Mononuclear cell (primary cell): Measurements from ENCODE around the gene TSHZ3. TPM values are rescaled to one million over a fixed set of nuclear protein-coding genes. Genes with fewer than 3 reads are reported as not detected.

ENCODE experiments used
- H3K27me3 ChIP-seq: 2 replicates; pipeline ENCODE4 v1.6.0; 2011; ENCODE audit warnings: low read length, control low read depth; ENCODE audit not compliant: insufficient read depth
- H3K4me1 ChIP-seq: 2 replicates; pipeline ENCODE4 v1.5.1; 2011; ENCODE audit warnings: mild to moderate bottlenecking, low read length, control low read depth; ENCODE audit not compliant: insufficient read depth
- H3K4me3 ChIP-seq: 2 replicates; pipeline ENCODE4 v1.5.1; 2011; ENCODE audit warnings: mild to moderate bottlenecking, low read length, moderate library complexity
- H3K9me3 ChIP-seq: 2 replicates; pipeline ENCODE4 v1.5.1; 2011; ENCODE audit warnings: low read depth, mild to moderate bottlenecking, control low read depth, low read length
- total RNA-seq: library from RNA; depleted of rRNA; stranded (reverse); fragments of >200 nt; gene quantifications from one replicate; pipeline ENCODE4 v1.2.3, GENCODE V29; 2012

TSHZ3 gene
- total RNA-seq, 1 donor, result 1.9 TPM

DNA sequence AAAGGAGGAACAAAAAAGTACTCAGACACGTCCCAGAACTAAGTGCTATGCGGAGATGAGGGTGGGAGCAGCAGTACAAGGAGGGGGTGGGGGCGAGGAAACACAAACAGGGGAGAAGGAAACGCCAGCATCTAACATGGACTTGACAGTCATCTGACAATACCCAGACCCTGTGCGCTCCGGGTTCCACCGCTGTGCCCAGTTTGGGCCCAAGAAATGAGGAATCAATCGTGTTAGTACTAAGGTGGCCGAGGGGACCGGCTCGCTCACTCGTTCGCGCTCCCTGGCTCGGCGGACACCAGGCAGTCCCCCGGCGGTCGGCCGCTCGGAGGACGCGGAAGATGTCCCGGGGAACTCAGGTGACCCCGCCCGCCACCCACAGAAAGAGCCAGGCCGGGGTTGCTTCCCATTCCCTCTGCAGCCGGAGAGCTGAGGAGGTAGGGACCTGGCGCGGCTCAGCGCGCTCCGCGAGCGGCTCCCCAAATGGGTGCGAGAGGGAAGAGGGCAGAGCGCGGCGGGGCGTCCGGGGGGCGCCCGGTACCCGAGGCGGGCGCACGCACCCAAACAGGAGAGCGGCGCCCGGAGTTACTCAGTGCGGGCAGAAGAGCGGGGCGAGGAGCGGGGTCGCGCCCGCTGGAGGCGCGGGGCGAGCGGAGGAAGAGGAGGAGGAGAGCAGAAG, 616 bp downstream of the TSHZ3 start:
- peaks cover 54% of the 10 kb centered on the region for H3K27me3 ChIP-seq
- H3K9me3 ChIP-seq, result no peaks in the 10 kb centered on the region
- H3K4me3 ChIP-seq, result peak overlapping the region; percentile 49
- H3K4me1 ChIP-seq, result peaks cover 38% of the 10 kb centered on the region

DNA sequence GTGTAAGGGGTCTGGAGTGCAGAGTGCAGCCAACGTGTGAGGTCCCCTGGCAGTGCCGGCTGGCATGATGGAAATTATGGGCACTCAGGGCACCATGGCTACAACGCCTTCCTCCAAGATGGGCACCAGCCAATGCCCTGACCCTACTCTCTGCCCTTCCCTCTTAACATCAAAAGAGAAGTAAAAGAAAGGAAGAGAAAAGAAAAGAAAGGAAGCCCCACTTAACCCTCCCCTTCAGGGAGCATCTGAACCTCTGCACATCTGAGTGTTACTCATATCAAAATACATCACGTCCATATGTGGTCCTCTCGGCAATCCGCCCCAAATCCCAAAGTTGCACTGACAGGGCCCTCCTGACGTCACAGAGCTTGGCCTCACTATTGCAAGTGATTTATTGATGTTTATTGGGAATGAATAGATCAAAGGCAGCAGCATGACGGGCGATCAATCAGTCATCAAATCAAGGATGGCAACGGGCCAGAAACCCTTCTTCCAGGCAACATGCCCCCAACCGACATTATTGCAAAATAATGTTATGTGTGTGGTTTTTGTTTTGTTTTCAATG, 1.3 kb downstream of the TSHZ3 start:
- Histone ChIP-seq H3K9me3 (no peaks in the 10 kb centered on the region), H3K27me3 (peaks cover 47% of the 10 kb centered on the region), H3K4me3 (peak overlapping the region; percentile 49), H3K4me1 (peaks cover 34% of the 10 kb centered on the region)

DNA sequence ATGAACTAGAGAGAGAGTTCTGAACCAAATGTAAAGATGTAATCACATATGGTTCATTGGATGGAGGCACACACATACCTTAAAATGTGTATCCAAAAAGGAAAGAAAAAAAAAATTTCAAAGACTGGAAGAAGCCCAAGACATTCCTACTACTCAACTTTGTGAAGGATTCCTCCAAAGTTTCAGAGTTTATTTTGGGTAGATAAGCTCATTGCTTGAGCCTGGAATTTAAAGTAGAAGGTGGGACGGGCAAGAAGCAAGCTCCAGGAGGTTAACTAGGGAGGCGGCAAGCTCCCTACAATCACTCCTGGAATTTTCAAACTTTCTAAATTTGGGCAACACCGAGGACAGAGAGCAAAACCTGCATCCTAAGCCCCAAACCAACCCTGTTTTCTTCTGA, 1.9 kb downstream of the TSHZ3 start:
- Histone ChIP-seq H3K9me3 (no peaks in the 10 kb centered on the region), H3K4me3 (no peak overlapping the region), H3K27me3 (peaks cover 42% of the 10 kb centered on the region), H3K4me1 (peaks cover 28% of the 10 kb centered on the region)

DNA sequence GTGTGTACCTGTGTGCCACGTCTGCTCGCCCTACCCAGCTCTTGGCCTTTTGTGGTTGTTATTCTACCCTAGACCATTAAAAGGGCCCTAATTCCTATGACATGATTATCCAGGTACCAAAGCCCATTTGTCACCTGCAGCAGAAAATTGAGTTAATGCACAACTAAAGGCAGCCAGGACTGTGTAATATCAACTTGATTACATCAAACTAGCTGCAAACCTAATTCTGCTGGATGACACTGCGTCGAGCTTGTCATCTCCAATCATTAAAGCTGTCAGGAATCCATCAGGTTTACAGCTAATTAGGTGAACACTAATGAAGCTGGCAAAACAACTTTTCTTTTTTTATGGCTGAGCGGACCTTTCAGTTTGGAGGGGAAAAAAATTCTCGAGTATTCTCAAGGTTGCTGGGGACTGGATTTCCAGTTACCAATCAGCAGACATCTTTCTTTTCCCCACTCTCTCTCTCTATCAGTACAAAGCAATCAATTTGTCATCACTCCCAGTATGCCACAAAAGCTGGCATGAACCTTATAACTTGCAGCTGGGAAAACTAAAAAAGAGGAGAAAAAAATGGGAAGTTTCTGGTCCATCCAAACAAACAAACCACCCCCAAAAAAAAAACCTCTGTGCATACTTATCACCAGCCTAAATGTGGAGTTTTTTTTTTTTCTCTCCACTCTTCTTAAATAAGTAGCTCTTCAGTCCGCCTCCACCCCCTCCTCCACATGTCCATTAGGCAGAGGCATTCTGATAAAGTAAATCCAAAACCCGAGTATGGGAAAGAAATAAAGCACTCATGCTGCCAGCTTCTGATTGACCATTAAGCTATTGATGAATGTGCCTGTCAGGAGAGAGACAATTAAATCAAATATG, 2.8 kb downstream of the TSHZ3 start:
- Histone ChIP-seq H3K4me3 (no peak overlapping the region), H3K27me3 (peaks cover 32% of the 10 kb centered on the region), H3K9me3 (no peaks in the 10 kb centered on the region), H3K4me1 (peaks cover 19% of the 10 kb centered on the region)

DNA sequence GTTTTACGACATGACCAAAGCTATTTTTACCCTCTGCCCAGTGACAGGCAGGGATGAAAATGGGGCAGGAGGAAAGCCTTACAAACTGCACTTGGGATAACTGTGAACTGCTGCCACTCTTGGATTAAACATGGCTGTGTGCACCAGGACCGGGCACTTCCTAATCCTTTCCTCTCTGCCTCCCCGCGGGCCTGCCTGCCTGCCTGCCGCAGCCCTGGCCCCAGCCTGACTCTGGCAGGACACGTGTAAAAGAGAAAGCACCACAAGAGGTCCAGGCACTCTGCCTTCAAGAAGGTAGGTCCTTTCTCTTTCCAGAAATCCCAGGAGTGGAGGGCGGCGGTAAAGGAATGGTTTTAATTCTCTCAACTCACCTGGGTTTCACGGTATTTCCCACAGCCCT, 4.8 kb downstream of the TSHZ3 start:
- Histone ChIP-seq H3K9me3 (no peaks in the 10 kb centered on the region), H3K4me1 (peaks cover 32% of the 10 kb centered on the region), H3K4me3 (no peak overlapping the region), H3K27me3 (peaks cover 28% of the 10 kb centered on the region)

DNA sequence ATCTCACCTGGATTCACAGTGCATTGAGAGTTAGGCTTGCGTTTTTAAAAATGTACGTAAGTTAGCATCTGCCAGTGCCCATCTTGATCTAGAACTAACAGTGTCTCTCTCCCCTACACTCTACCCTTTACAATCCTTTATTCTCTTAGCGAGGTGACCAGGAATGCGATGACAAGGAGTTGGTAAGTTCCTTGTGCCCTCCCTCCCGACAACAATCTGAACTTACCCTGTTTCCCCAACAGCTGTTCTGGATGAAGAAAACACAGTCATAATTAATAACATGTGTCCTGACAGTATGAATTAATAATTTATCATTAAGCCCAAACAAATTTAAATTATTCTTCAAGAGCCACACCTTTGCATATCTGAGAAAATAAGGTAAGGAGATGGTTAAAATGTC, 6.3 kb downstream of the TSHZ3 start:
- H3K4me3 ChIP-seq, result no peak overlapping the region
- no peaks in the 10 kb centered on the region for H3K9me3 ChIP-seq
- peaks cover 29% of the 10 kb centered on the region for H3K4me1 ChIP-seq
- peaks cover 23% of the 10 kb centered on the region for H3K27me3 ChIP-seq

DNA sequence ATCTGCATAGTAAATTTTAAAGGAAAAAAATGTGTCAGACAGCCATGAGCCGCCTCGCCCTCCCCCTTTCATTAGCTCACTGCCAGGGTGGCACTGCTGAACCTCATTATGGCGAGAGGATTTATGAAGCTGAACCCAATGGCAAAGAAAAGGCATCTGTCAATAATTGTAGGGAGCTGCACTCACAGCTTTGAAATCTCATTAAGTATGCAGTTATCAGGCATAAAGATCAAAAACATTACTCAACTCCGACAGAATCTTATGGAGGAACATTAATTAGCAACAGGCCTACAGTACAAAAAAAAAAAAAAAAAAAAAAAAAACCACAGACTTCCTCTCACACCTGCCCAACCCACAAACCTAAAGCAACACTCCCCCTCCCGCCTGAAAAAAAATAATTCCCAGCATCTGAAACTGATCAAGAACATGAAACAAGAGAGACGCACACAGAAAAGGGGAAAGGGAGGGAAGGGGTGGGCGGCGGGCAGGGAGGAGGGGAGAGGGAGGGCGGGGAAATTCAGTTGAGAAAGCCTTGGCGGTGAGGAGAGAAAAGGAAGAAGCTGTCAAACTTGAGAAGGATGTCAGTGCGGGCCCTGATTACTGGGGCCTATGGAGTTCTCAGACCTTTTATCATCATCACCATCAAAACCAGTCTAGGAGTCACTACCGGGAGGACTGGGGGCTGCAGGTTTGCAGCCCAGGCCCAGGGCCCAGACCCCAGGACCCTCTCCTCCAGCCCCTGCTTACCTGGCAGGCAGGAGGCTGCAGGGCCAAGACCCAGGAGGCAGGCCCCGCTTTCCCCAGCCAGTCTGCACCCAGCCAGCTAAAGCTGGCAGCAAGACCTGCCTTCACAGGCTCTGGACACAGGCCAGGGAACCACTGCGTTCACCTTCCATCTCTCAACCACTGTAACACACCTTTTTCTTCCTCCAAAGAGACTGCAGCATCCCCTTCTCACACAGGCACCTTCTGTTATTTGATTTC, 8.9 kb downstream of the TSHZ3 start:
- no peaks in the 10 kb centered on the region for H3K9me3 ChIP-seq
- no peaks in the 10 kb centered on the region for H3K27me3 ChIP-seq
- H3K4me1 ChIP-seq, result peaks cover 24% of the 10 kb centered on the region
- H3K4me3 ChIP-seq, result no peak overlapping the region

DNA sequence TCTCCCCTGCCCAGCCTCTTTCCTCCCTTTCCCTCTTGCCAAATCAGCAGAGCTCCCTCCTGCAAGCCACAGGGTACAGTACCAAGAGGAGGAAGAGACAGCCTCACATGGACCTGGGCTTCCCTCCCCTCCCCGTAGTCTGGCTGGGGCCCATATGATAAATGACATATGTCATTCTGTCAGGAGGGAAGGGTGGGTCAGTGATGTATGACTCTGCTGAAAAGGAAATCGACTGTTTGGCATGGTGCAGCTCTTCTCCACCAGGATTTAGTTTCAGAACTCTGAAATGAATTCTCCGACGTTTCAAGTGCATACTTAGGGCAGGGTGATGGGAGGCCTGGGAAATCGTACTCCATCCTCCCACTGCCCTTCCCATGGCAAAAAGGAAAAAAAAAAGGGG, 9.8 kb downstream of the TSHZ3 start:
- H3K4me1 ChIP-seq, result peaks cover 24% of the 10 kb centered on the region
- H3K27me3 ChIP-seq, result no peaks in the 10 kb centered on the region
- H3K9me3 ChIP-seq, result no peaks in the 10 kb centered on the region
- H3K4me3 ChIP-seq, result no peak overlapping the region

DNA sequence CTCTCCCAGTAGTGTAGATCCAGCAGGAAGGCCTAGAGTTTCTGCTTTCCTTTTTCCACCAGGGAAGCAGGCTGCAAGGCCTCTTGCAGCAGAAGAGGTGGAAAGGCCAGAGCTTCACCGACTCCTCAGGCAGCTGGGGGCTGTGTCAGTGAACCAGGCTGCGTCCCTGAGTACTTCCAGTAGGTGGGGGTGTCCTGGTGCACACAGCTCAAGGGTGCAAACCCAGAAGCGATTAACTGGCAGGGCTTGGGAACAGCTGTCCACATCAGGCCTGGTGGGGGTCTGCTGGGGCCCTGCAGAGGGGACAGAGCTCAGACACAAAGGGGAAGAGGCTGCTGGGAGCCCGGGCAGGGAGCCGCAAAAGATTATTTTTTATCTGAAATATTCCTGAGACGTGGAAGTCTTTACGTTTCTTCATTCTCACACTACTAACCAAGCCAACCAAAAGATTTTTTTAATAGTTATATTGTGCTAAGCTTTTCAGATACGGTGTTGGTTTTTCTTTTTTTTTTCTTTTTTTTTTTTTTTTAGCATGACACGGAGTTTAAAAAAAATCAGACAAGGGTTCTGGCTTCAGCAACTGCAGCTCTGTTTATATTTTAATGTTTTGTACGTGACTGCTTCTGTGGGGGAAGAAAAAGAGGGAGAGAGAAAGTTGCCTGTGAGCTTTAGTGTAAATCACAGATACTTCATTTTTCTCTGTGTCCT, 11.0 kb downstream of the TSHZ3 start:
- Histone ChIP-seq H3K9me3 (no peaks in the 10 kb centered on the region), H3K4me3 (no peak overlapping the region), H3K4me1 (peaks cover 24% of the 10 kb centered on the region), H3K27me3 (no peaks in the 10 kb centered on the region)

DNA sequence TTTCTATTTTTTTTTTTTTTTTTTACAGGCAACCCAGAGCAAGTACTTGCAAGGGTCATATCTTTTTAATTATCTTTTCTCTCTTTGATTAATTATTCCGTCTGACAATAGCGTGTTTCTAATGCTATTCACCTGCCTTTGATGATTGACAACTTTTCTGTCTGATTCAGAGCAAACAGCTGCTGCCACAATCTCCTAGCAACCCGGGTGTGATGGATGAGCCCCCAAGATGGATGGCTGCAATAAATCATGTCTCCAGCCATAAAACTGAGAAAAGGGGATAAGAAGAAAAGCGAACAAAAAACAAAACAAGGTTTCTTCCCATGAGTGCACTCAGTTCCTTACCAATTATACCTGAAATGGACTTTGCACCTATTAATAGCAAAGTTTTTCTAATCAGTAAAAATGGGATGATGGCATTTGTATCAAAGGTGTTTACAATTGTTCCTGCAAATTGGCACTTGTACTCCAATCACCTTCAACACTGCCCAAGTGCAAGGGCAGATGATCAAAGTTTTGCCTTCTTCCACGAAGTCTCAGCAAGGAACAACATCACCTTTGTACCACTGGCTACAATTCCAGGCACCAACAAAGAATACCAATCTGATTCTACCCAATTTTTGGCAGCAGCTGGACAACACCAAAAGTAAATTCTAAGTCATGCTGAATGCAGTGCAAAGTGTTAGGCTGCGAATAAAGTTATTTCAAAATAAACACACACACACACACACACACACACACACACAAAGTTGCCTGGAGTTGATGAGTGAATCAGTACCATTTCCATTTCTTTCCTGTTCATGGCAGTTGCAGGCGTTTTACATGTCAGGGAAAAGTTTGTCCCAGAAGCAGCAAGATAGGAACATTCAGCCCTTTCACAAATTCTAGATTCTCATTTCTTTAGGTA, 12.0 kb downstream of the TSHZ3 start:
- Histone ChIP-seq H3K9me3 (no peaks in the 10 kb centered on the region), H3K4me3 (no peak overlapping the region), H3K27me3 (no peaks in the 10 kb centered on the region), H3K4me1 (peaks cover 26% of the 10 kb centered on the region)

DNA sequence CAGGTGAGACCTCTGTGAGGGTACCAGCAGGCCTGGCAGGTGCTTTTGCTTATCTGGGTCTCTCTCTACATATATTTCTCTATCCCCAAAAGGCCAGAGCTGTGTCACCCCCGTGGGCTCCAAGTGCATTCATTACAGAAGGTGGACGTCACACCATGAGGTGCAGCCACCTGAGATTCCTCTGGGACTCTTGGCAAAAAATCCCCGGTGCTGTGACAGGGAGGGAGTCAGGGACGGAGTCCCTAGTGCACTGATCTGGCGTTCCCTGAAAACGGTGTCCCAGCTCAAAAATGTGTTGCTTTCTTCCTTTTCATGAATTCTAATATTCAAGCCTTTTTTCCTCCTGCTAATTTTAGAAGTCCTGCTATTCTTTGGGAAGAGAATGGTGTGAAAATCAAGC, 13.5 kb downstream of the TSHZ3 start:
- H3K4me3 ChIP-seq, result no peak overlapping the region
- H3K4me1 ChIP-seq, result peaks cover 36% of the 10 kb centered on the region
- no peaks in the 10 kb centered on the region for H3K27me3 ChIP-seq
- no peaks in the 10 kb centered on the region for H3K9me3 ChIP-seq

DNA sequence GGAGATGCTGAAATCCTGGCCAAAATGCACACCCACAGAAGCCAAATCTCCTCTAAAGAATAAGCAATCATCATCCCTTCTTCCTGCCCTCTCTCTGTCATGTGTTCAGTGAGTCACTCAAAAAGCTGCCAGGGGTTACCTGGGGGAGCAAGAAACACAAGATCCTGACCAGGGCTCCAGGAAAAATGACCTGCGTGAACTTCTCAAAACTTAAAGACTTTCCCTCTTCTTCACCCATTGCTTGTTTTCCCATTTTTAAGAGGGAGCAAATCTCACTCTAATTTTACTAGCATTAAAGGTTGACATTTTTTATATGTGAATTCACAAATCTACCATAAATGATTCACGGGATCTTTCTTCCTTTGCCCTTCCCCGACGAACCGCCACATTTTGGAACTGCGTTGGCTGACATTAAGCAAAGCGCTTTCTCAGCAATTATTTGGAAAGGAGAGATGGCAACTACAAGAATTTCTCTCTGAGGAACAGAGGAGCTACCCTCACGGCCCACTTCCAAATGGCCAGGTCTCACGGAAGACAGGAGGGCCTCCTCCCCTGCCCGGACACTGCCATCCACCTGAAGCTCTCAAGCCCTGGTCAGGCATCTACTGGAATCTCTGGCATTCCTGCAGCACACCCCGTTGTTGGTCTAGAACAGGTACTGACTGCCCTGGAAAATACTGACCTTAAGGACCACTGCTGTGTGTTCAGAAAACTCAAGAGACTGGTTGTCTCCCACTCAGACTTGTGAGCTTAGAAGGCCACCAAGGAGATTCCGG, 14.2 kb downstream of the TSHZ3 start:
- H3K4me1 ChIP-seq, result peaks cover 37% of the 10 kb centered on the region

More for the DNA sequence above, 14.2 kb downstream of the TSHZ3 start:
- Histone ChIP-seq H3K4me3 (no peak overlapping the region), H3K9me3 (no peaks in the 10 kb centered on the region), H3K27me3 (no peaks in the 10 kb centered on the region)
